H9 (cell line): ENCODE measurements around the gene RAB3IL1. TPM values are rescaled to one million over a fixed set of nuclear protein-coding genes. Genes with fewer than 3 reads are reported as not detected.
A peak's percentile ranks its signal among the peaks of the same experiment; 100 is the strongest.

Source experiments
- DNase-seq: peaks from one replicate; pipeline ENCODE4 v3.0.0-alpha.2; 2017
- H2AFZ ChIP-seq: one replicate; pipeline ENCODE4 v1.6.1; 2013; ENCODE audit warnings: mild to moderate bottlenecking, low read length, control low read depth, moderate library complexity
- H2AK5ac ChIP-seq: 2 replicates; pipeline ENCODE4 v1.6.1; 2013; ENCODE audit warnings: low read length, control low read depth, mixed read lengths; ENCODE audit not compliant: insufficient read length
- H2BK120ac ChIP-seq: one replicate; pipeline ENCODE4 v1.6.1; 2013; ENCODE audit warnings: low read depth, mild to moderate bottlenecking, low read length, control low read depth, inconsistent platforms; ENCODE audit not compliant: poor library complexity, severe bottlenecking
- H2BK12ac ChIP-seq: 2 replicates; pipeline ENCODE4 v1.6.1; 2013; ENCODE audit warnings: low read length, control low read depth, mixed read lengths, low read depth; ENCODE audit not compliant: insufficient read length
- H2BK15ac ChIP-seq: 2 replicates; pipeline ENCODE4 v1.6.1; 2013; ENCODE audit warnings: low read depth, low read length, control low read depth
- H2BK20ac ChIP-seq: one replicate; pipeline ENCODE4 v1.6.1; 2013; ENCODE audit warnings: low read depth, mild to moderate bottlenecking, low read length, control low read depth, inconsistent platforms; ENCODE audit not compliant: poor library complexity, severe bottlenecking
- H2BK5ac ChIP-seq: 2 replicates; pipeline ENCODE4 v1.6.1; 2013; ENCODE audit warnings: low read length, control low read depth, mixed read lengths; ENCODE audit not compliant: insufficient read length
- H3K14ac ChIP-seq: 2 replicates; pipeline ENCODE4 v1.6.1; 2013; ENCODE audit warnings: low read length, control low read depth; ENCODE audit not compliant: insufficient read depth
- H3K18ac ChIP-seq: 2 replicates; pipeline ENCODE4 v1.6.1; 2013; ENCODE audit warnings: low read depth, mild to moderate bottlenecking, mixed read lengths, low read length, control low read depth; ENCODE audit not compliant: insufficient read length
- H3K23ac ChIP-seq: 2 replicates; pipeline ENCODE4 v1.6.1; 2013; ENCODE audit warnings: low read length, control low read depth, mixed read lengths, low read depth; ENCODE audit not compliant: insufficient read length
- H3K23me2 ChIP-seq: 2 replicates; pipeline ENCODE4 v1.6.1; 2013; ENCODE audit warnings: low read depth, mild to moderate bottlenecking, mixed read lengths, low read length, control low read depth; ENCODE audit not compliant: insufficient read length, poor library complexity, severe bottlenecking
- H3K27ac ChIP-seq: 2 replicates; pipeline ENCODE4 v1.5.1; 2013; ENCODE audit warnings: low read length, control low read depth, mixed read lengths, low read depth; ENCODE audit not compliant: insufficient read length
- H3K27me3 ChIP-seq: 2 replicates; pipeline ENCODE4 v1.6.1; 2013; ENCODE audit warnings: low read length, control low read depth, inconsistent platforms; ENCODE audit not compliant: insufficient read depth
- H3K4ac ChIP-seq: 2 replicates; pipeline ENCODE4 v1.6.1; 2013; ENCODE audit warnings: low read depth, mild to moderate bottlenecking, control low read depth, inconsistent platforms, low read length, moderate library complexity
- H3K4me1 ChIP-seq: 2 replicates; pipeline ENCODE4 v1.6.1; 2013; ENCODE audit warnings: low read length, control low read depth, inconsistent platforms; ENCODE audit not compliant: insufficient read depth
- H3K4me2 ChIP-seq: 2 replicates; pipeline ENCODE4 v1.6.1; 2013; ENCODE audit warnings: low read length, control low read depth, mixed read lengths; ENCODE audit not compliant: insufficient read length, insufficient read depth
- H3K56ac ChIP-seq: 2 replicates; pipeline ENCODE4 v1.6.1; 2013; ENCODE audit warnings: low read depth, mild to moderate bottlenecking, mixed read lengths, low read length, control low read depth; ENCODE audit not compliant: insufficient read length
- H3K79me1 ChIP-seq: 2 replicates; pipeline ENCODE4 v1.6.1; 2013; ENCODE audit warnings: low read depth, mild to moderate bottlenecking, moderate library complexity, low read length, control low read depth, inconsistent platforms; ENCODE audit not compliant: insufficient read depth, poor library complexity, severe bottlenecking
- H3K79me2 ChIP-seq: 2 replicates; pipeline ENCODE4 v1.6.1; 2013; ENCODE audit warnings: low read length, control low read depth, inconsistent platforms; ENCODE audit not compliant: insufficient read depth
- H3K9ac ChIP-seq: 2 replicates; pipeline ENCODE4 v1.6.1; 2013; ENCODE audit warnings: low read length, control low read depth, mixed read lengths; ENCODE audit not compliant: insufficient read length; ENCODE audit errors: extremely low read depth
- H3K9me3 ChIP-seq: one replicate; pipeline ENCODE4 v1.6.1; 2013; ENCODE audit warnings: low read depth, low read length, inconsistent platforms; ENCODE audit not compliant: control insufficient read depth
- H3T11ph ChIP-seq: one replicate; pipeline ENCODE4 v1.6.1; 2013; ENCODE audit warnings: mild to moderate bottlenecking, low read length, control low read depth, inconsistent platforms
- H4K20me1 ChIP-seq: one replicate; pipeline ENCODE4 v1.6.1; 2013; ENCODE audit not compliant: control insufficient read depth, insufficient read length, insufficient read depth
- H4K5ac ChIP-seq: 2 replicates; pipeline ENCODE4 v1.6.1; 2013; ENCODE audit warnings: low read depth, mild to moderate bottlenecking, mixed read lengths, low read length, control low read depth; ENCODE audit not compliant: insufficient read length
- H4K8ac ChIP-seq: replicated peaks from 2 replicates; pipeline ENCODE4 v1.6.1; 2013; ENCODE audit warnings: low read length, control low read depth, mixed read lengths, low read depth; ENCODE audit not compliant: insufficient read length
- H4K91ac ChIP-seq: 2 replicates; pipeline ENCODE4 v1.6.1; 2013; ENCODE audit warnings: low read depth, mild to moderate bottlenecking, moderate library complexity, mixed read lengths, low read length, control low read depth; ENCODE audit not compliant: insufficient read length
- H3K27ac Mint-ChIP-seq, 3 experiments: 2 replicates in 2 of 3; 3 replicates in 1 of 3; pipeline ENCODE4 v1.8.0; 2020 to 2021; ENCODE audit warnings: mixed read lengths in 3 of 3, mild to moderate bottlenecking in 1 of 3, moderate library complexity in 1 of 3
- H3K27me3 Mint-ChIP-seq: 2 replicates; pipeline ENCODE4 v1.8.0; 2021; ENCODE audit warnings: low read depth, mild to moderate bottlenecking, moderate library complexity, mixed read lengths
- H3K36me3 Mint-ChIP-seq, 3 experiments: 2 replicates in 2 of 3; 3 replicates in 1 of 3; pipeline ENCODE4 v1.8.0; 2020 to 2021; ENCODE audit warnings: low read depth in 3 of 3, mixed read lengths in 3 of 3; ENCODE audit not compliant: insufficient read depth in 1 of 3
- H3K4me1 Mint-ChIP-seq, 2 experiments: 2 replicates each; pipeline ENCODE4 v1.8.0; 2020; ENCODE audit warnings: mixed read lengths in 2 of 2
- H3K4me3 Mint-ChIP-seq, 2 experiments: 2 replicates in 1 of 2; 3 replicates in 1 of 2; pipeline ENCODE4 v1.8.0; 2020 to 2021; ENCODE audit warnings: mild to moderate bottlenecking in 2 of 2, mixed read lengths in 2 of 2, moderate library complexity in 1 of 2
- H3K9me3 Mint-ChIP-seq, 2 experiments: 2 replicates in 1 of 2; 3 replicates in 1 of 2; pipeline ENCODE4 v1.8.0; 2020; ENCODE audit warnings: mild to moderate bottlenecking in 2 of 2, mixed read lengths in 2 of 2, moderate library complexity in 1 of 2
- WGBS: extraction: QIAGEN DNeasy Blood & Tissue Kit; methylation state at CpG from one replicate; pipeline ENCODE4 v1.1.7; 2013; ENCODE audit warnings: missing lambda C conversion rate, low lambda C conversion rate, mixed read lengths; ENCODE audit not compliant: insufficient read length; ENCODE audit errors: extremely low coverage; 5-methylcytosine and 5-hydroxymethylcytosine counted together
- total RNA-seq: library from RNA; stranded (reverse); gene quantifications from 2 replicates; pipeline ENCODE4 v1.2.1, GENCODE V29; 2021
- TF ChIP-seq, protein P1 (sequence below): fragments of 200-600 bp; sonication (generic); conservative IDR thresholded peaks from 3 replicates; pipeline ENCODE4 v1.8.0; 2021; ENCODE audit warnings: antibody characterized with exemption, mild to moderate bottlenecking

The RAB3IL1 gene
- total RNA-seq, 1 experiment from 2014 or later, result 2.4 TPM

DNA sequence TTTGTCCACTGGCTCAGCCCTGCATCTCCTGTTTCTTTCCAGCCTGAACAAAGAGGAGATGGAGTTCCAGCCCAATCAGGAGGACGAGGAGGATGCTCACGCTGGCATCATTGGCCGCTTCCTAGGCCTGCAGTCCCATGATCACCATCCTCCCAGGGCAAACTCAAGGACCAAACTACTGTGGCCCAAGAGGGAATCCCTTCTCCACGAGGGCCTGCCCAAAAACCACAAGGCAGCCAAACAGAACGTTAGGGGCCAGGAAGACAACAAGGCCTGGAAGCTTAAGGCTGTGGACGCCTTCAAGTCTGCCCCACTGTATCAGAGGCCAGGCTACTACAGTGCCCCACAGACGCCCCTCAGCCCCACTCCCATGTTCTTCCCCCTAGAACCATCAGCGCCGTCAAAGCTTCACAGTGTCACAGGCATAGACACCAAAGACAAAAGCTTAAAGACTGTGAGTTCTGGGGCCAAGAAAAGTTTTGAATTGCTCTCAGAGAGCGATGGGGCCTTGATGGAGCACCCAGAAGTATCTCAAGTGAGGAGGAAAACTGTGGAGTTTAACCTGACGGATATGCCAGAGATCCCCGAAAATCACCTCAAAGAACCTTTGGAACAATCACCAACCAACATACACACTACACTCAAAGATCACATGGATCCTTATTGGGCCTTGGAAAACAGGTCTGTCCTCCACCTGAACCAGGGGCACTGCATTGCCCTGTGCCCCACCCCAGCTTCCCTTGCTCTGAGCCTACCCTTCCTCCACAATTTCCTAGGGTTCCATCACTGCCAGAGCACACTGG, 45.0 kb upstream of the RAB3IL1 start:
- H3K56ac ChIP-seq, result no peak overlapping the region
- no peaks in the 10 kb centered on the region for H3K27me3 ChIP-seq
- no peak overlapping the region for H3K23ac ChIP-seq
- H3K14ac ChIP-seq, result no peak overlapping the region
- no peak overlapping the region for H3K4ac ChIP-seq
- H2BK5ac ChIP-seq, result no peak overlapping the region
- no peak overlapping the region for H2AK5ac ChIP-seq
- H3T11ph ChIP-seq, result no peak overlapping the region
- no peak overlapping the region for H2AFZ ChIP-seq
- H2BK20ac ChIP-seq, result no peak overlapping the region
- Mint-ChIP-seq H3K27ac (peak overlapping the region in 2 of 3 experiments; percentile 19 to 53; a peak in 3 of 7 replicates), H3K36me3 (peaks cover 29 to 43% (median 34%) of the 10 kb centered on the region in 3 experiments), H3K9me3 (no peaks in the 10 kb centered on the region; a peak in 1 of 5 replicates), H3K4me1 (peaks cover 6 to 9% of the 10 kb centered on the region in 2 experiments), H3K27me3 (no peaks in the 10 kb centered on the region; the same call in 1 of the 2 replicates), H3K4me3 (no peak overlapping the region)
- H3K9me3 ChIP-seq, result no peaks in the 10 kb centered on the region
- peaks cover 7% of the 10 kb centered on the region for H3K23me2 ChIP-seq
- H4K5ac ChIP-seq, result no peak overlapping the region
- no peak overlapping the region for H3K18ac ChIP-seq
- H2BK120ac ChIP-seq, result no peak overlapping the region
- TF ChIP-seq, protein P1, sequence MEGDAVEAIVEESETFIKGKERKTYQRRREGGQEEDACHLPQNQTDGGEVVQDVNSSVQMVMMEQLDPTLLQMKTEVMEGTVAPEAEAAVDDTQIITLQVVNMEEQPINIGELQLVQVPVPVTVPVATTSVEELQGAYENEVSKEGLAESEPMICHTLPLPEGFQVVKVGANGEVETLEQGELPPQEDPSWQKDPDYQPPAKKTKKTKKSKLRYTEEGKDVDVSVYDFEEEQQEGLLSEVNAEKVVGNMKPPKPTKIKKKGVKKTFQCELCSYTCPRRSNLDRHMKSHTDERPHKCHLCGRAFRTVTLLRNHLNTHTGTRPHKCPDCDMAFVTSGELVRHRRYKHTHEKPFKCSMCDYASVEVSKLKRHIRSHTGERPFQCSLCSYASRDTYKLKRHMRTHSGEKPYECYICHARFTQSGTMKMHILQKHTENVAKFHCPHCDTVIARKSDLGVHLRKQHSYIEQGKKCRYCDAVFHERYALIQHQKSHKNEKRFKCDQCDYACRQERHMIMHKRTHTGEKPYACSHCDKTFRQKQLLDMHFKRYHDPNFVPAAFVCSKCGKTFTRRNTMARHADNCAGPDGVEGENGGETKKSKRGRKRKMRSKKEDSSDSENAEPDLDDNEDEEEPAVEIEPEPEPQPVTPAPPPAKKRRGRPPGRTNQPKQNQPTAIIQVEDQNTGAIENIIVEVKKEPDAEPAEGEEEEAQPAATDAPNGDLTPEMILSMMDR, result no peak
- H4K20me1 ChIP-seq, result no peaks in the 10 kb centered on the region
- no peak overlapping the region for H3K27ac ChIP-seq
- H3K79me1 ChIP-seq, result peaks cover 4% of the 10 kb centered on the region
- H3K4me1 ChIP-seq, result no peaks in the 10 kb centered on the region
- no peak overlapping the region for H4K91ac ChIP-seq
- DNase-seq, result no peak
- WGBS, result no CpG with 5 or more reads among the region's 12 CpGs
- H3K79me2 ChIP-seq, result peaks cover 14% of the 10 kb centered on the region
- H2BK12ac ChIP-seq, result no peak overlapping the region
- H3K9ac ChIP-seq, result no peak overlapping the region
- H3K4me2 ChIP-seq, result no peak overlapping the region
- H4K8ac ChIP-seq, result no peak overlapping the region
- no peak overlapping the region for H2BK15ac ChIP-seq
